NCI-H1092 treated with DMSO at 0.1 percent for 48 hours (cell line): ENCODE results near the gene LRRFIP1.

ENCODE experiments used
- DNase-seq: peaks from one replicate; lab custom pipeline; 2025; lab: John Stamatoyannopoulos, UW

Gene LRRFIP1

GRCh38 chr2:237704501-237705434 lies 77.4 kb downstream of the LRRFIP1 start:
- no peak for DNase-seq

- no peak for DNase-seq
These were observed 78.9 kb downstream of the LRRFIP1 start for GRCh38 chr2:237706257-237706656.

- DNase-seq, result no peak
These were observed 80.6 kb downstream of the LRRFIP1 start for GRCh38 chr2:237708065-237708398.

DNA sequence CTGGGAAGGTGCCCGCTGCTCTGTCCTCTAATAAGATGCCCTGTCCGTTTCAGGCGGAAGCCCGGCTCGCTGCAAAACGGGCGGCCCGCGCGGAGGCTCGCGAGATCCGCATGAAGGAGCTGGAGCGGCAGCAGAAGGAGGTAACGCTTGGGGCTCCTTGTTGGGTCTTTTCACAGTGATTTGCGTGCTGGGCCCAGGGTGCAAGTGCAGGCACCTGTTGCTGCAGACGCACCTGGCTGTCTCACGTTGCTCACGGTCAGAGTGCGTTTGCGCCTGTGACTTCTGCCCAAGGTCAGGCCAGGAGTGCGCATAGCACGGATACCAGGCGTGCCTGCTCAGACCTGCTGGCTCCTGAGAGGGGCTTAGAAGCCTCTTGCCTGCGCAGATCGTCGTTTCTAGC lies 81.1 kb downstream of the LRRFIP1 start:
- no peak for DNase-seq

DNA sequence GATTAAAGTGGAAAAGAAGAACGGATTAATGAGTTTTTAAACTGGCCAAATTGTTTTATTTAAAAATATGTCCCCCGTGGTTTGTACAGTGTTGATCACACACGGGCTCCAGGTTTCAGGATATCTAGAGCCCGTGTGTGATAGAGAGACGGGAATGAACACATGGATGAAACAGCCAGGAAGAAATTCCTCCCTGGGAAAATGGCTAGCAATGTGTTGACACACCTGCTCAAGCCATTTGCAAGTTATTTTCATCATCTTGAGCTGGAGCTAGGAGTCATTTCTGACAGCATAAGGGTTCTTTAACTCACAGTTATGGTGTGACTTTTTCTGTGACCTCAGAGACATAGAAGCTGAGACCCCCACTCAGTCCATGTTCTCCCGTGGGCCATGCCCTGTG lies 81.6 kb downstream of the LRRFIP1 start:
- no peak for DNase-seq

GRCh38 chr2:237711458-237712150 lies 84.2 kb downstream of the LRRFIP1 start:
- DNase-seq, result no peak

DNA sequence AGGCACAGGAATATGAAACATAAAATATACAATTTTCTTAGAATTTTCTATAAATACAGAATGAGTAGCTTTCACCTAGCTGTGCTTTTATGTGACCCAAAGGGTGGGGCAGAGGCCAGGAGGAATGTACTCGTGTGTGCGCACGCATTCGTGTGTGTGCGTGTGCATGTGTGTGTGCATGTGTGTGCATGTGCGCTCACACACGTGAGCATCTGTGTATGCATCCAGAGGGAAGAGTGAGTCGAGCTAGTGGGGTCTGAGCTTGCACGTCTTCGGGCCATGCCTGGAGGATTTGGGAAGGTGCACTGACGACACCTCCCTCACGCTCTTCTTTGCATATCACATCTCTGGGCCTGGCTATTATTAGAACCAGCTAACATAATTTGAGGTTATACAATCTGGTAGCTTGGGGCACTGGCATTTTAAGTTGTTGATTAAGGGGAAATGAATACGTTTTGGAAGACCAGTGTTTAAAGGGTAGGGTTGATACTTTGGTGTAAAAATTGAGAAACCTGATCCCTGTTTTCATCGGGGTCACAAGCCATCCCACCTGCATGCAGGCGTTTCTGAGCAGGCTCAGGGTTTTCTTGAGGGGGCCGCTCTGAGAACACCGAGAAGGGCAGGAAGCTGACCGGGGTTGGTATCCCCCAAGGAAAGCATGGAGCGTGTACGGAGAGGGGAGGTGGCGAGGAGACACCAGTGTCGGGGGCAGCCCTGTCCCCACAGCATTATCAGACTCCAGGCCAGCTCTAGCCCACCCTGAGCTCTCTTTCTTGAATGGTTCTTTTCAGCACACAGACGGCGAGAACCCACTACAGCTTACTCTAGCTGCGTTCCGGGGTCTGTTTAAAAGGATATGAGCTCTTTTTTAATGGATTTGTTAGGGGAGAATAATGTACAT lies 85.3 kb downstream of the LRRFIP1 start:
- DNase-seq, result no peak

GRCh38 chr2:237714690-237715458 lies 87.5 kb downstream of the LRRFIP1 start:
- DNase-seq, result no peak

GRCh38 chr2:237715459-237715947 lies 88.1 kb downstream of the LRRFIP1 start:
- DNase-seq, result no peak

GRCh38 chr2:237716011-237716410 lies 88.6 kb downstream of the LRRFIP1 start:
- no peak for DNase-seq

DNA sequence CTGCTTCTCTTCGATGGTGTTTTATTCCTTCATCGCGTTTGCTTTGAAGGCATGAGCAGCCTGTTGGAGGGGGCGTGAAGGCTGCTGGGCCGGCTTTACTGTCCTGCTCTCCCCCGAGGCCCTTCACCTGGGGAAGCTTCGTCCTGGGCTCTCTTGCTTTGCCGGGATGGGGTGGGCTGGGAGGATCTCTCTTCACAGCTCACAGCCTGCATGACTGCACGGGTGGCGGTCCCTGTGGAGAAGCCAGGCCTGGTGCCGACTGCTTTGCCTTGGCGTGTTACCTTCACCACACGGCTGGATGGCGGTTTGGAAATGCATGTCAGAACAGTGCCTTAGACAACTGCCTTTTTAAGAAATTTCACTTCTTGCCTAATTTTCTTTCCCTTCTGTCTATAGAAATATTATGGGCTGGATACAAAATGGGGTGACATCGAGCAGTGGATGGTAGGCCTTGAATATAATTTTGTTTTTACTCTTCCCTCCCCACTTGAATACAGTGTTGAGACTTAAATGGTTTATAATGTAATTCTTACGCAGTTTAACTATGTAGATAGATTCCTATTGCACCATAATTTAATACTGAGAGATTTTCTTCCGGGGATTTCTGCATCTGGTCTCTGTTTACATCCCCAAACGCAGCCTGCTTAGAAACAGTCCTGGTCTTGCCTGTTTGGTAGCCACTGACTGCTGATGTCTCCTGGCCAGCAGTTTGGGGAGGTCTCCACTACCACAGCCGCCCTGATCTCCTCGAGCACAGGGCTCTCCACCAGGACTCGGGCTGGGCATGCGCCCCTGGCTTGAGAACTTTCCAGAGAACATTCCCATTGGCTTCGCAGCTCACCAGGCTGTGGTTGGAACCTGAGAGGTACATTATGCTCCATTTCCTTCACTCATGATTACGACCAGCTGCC lies 90.2 kb downstream of the LRRFIP1 start:
- DNase-seq, result no peak

- DNase-seq, result no peak
These were observed 90.9 kb downstream of the LRRFIP1 start for GRCh38 chr2:237718277-237718634.

DNA sequence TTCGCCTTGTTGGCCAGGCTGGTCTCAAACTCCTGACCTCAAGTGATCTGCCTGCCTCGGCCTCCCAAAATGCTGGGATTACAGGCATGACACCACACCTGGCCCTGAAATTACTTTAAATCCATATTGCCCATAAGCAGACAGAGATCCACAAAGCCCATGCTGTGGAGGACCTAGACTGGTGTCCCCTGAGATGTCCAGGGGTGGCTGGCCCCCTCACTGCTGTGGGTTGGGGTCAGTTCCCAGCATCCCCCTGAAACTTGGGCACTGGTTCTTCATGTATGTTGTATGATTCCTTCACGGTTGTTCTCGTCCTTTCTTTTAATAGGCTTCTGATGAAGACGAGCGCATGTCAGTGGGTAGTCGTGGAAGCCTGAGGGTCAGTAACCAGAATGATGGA lies 93.1 kb downstream of the LRRFIP1 start:
- DNase-seq, result no peak

DNA sequence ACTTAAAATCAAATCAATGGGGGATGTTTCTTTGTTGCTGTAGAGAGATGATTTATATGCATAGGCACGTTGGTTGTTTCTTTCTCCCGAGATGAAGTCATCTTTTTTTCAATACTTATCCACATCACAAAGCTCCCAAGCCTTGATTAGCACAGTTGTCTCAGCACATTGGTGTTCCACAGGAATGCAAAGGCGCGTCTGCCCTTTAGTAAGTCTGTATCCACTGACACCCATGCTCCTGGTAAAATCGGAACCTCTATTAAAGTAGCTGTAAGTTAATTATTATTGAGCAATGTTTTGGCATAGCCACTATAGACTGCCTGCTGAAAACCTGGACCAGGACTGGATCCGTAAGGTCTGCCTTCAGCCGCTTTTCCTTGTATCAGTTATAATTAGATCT lies 93.6 kb downstream of the LRRFIP1 start:
- no peak for DNase-seq

DNA sequence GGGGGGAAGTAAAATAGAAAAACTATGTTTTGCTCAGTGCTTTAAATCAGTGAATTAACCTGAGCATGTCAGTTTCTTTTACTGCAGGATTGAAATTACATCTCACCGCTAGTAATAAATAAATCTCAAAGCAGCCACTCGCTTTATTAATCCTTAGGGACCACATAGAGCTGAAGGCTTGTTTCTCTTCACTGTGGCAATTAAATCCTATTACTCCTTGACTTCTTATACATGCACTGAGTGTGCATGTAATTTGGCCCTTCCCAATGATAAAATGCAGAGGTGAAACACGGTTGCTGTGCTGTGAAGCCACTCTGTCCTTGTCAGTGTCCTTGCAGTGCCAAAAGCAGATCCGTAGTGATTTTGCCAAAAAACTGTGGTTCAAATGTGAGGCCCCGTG lies 94.1 kb downstream of the LRRFIP1 start:
- DNase-seq, result no peak

GRCh38 chr2:237722616-237723015 lies 95.2 kb downstream of the LRRFIP1 start:
- DNase-seq, result no peak

DNA sequence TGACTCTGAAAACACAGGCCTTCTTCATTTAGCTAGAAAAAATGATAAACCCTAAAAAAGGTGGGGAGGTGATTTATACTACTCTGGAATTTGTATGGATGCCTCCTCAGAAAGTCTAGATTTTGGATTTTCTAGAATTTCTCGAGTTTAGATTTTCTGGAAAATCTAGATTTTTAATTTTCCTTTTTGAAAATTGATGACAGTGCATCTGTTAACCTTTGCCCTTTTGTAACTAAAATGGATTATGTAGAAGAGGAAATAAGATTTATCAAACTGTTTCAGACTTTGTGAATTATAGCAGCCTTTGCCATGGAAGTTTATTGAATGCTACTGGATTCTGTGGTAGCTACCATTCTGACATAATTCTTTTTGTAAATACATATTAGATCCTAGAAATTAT lies 95.6 kb downstream of the LRRFIP1 start:
- DNase-seq, result no peak

DNA sequence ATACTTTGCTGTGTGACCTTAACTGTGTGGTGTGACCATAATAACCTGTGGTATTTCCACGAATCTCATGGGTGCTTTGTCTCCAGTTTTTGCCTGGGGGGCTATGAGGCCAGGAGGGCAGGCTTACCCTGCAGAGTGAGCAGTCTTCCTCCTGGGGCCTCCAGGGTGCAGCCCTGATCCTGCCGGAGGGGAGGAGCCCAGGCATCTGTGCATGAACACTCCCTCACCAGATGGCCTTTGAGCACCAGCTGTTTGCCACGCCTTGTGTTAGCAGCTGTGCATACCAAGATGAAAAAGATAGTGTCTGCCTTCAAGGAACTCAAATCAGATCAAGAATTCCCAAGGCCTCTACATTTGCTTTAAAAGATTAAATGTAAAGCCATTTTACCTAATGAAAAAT lies 96.2 kb downstream of the LRRFIP1 start:
- no peak for DNase-seq

DNA sequence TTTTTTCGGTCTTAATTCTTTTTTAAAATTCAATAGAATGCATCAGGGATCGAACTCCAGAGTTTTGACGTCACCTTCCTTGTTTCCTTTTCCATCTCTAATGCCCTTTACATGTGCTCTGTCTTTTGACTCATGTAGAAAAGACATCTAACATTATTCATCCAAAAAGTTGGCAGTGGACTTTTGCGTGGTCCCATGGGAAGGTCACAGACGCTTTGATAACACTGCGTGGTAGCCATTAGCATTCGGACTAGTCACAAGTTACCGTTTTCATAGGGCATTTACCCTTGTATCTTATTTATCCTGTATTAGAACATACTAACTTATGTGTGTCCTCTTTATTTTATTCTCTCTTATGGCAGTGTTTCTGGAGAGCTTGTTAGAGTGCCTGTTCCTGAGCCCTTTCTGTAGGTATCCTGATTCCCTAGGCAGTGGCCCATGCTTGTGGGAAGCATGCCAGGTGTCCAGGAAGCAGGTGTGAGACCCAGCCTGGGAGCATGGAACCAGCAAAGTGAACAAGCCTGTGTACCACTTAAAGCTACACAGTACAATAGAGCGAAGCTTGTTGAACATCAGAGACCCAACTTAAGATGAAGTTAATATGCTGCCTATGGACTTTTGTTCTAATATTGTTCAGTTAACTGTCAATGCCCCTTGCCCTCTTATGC lies 97.6 kb downstream of the LRRFIP1 start:
- peak; percentile 75 for DNase-seq

DNA sequence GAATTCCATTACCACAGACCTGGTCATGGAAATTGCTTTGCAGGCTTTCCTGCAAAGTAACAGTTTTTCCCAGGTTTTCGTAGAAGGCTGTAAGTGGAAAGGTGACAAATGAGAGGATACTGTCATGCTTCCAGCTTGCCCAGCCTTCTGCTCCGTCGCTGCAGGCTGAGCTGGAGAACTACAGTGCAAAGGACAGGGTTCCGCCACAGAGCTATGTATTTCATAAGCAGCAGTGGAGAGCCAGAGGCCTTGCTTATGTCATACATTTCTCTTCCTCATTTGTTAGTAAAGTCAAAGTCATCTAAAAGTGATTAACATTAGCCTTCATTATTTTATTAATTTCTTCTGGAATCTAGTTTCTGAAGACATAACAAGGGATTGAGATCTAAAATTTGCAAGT lies 98.3 kb downstream of the LRRFIP1 start:
- DNase-seq, result no peak
